GM12873 (cell line): ENCODE measurements around the gene FGA.

ENCODE experiments used
- CTCF ChIP-seq: IDR thresholded peaks from 2 replicates; pipeline ENCODE4 v1.5.1; 2012; ENCODE audit warnings: low read depth, mild to moderate bottlenecking, moderate library complexity, low read length, control low read depth; ENCODE audit not compliant: insufficient read depth; ENCODE audit errors: missing control alignments

The FGA gene

GRCh38 chr4:154593868-154594267 lies 3.3 kb upstream of the FGA start:
- TF ChIP-seq CTCF: no peak

- TF ChIP-seq CTCF: no peak
Observed at GRCh38 chr4:154591890-154592289, 1.3 kb upstream of the FGA start.

GRCh38 chr4:154589296-154590197 lies 995 bp downstream of the FGA start:
- no peak for TF ChIP-seq CTCF

- TF ChIP-seq CTCF: no peak
Observed at GRCh38 chr4:154588198-154588597, 2.3 kb downstream of the FGA start.

GRCh38 chr4:154586296-154587033 lies 4.1 kb downstream of the FGA start:
- TF ChIP-seq CTCF: no peak

GRCh38 chr4:154585369-154586018 lies 5.0 kb downstream of the FGA start:
- TF ChIP-seq CTCF: no peak

- no peak for TF ChIP-seq CTCF
Observed at GRCh38 chr4:154584259-154584658, 6.3 kb downstream of the FGA start.
